ENCODE data around the gene ZNF804B. TPM values are rescaled to one million over a fixed set of nuclear protein-coding genes. Genes with fewer than 3 reads are reported as not detected.

The ZNF804B gene
- total and polyA plus RNA-seq, 2 of the 4 experiments (the other 2 are of a cell fraction) = not detected

DNA sequence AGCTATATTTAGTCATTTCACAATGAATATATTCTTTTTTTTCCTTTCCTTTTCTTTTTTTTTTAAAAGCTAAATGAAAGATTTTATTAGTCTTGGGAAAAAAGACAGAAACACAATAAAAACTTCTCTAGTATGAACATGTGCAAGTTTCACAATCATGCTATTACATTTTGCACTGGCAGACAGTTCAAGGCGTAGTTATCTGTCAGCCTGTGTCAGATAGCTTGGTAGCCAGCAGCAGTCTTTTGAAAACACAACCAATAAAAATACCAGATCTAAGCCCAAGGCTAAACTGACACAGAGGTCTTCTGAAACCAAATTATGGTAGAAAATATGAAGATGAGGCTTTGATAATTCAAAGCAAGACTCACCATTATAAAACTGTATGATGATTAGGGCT, 241.8 kb downstream of the ZNF804B start:
- Histone ChIP-seq H3K36me3 (ENCODE audit: control insufficient read depth, insufficient read depth, low read length) (no peaks in the 10 kb centered on the region), H3K9me1 (ENCODE audit: insufficient read depth, low read length) (no peaks in the 10 kb centered on the region), H2BK15ac (ENCODE audit: low read depth, low read length) (no peak overlapping the region), H4K20me1 (ENCODE audit: insufficient read depth, low read length) (no peaks in the 10 kb centered on the region), H2BK120ac (ENCODE audit: low read depth, low read length) (no peak overlapping the region), H4K8ac (ENCODE audit: low read depth in 2 of 2, low read length in 2 of 2) (no peak overlapping the region), H3K4ac (ENCODE audit: low read depth, low read length) (no peak overlapping the region), H2BK20ac (ENCODE audit: low read depth, low read length) (no peak overlapping the region), H2AK5ac (ENCODE audit: low read depth, low read length) (no peak overlapping the region), H3K18ac (ENCODE audit: low read depth, low read length) (no peak overlapping the region), H4K91ac (ENCODE audit: insufficient read depth, low read depth, low read length) (no peak overlapping the region), H3K4me2 (ENCODE audit: low read depth, low read length) (no peak overlapping the region), H3K79me1 (ENCODE audit: low read depth in 1 of 2, low read length in 2 of 2) (no peaks in the 10 kb centered on the region), H3K14ac (replicated peaks; ENCODE audit: low read depth, low read length) (no peak overlapping the region), H3K56ac (ENCODE audit: extremely low read depth, insufficient read depth, low read length) (no peak overlapping the region), H3K23ac (ENCODE audit: low read depth, low read length) (no peak overlapping the region), H3K27me3 (ENCODE audit: control insufficient read depth, insufficient read depth, low read length) (no peaks in the 10 kb centered on the region), H3K9ac (ENCODE audit: low read depth, low read length) (no peak overlapping the region), H3K9me3 (ENCODE audit: control insufficient read depth, insufficient read depth, low read length) (no peaks in the 10 kb centered on the region), H3K4me3 (ENCODE audit: insufficient read depth, low read depth, low read length) (no peak overlapping the region), H2AK9ac (replicated peaks; ENCODE audit: low read depth, low read length, poor library complexity) (no peak overlapping the region), H2BK5ac (ENCODE audit: low read depth, low read length, poor library complexity, severe bottlenecking) (no peak overlapping the region), H2AFZ (replicated peaks; ENCODE audit: low read length, poor library complexity) (no peak overlapping the region), H3K4me1 (ENCODE audit: control insufficient read depth, insufficient read depth, low read length) (no peaks in the 10 kb centered on the region), H4K5ac (ENCODE audit: low read depth, low read length) (no peak overlapping the region), H3K27ac (ENCODE audit: insufficient read depth, low read length) (no peak overlapping the region)
- TF ChIP-seq, protein P1, sequence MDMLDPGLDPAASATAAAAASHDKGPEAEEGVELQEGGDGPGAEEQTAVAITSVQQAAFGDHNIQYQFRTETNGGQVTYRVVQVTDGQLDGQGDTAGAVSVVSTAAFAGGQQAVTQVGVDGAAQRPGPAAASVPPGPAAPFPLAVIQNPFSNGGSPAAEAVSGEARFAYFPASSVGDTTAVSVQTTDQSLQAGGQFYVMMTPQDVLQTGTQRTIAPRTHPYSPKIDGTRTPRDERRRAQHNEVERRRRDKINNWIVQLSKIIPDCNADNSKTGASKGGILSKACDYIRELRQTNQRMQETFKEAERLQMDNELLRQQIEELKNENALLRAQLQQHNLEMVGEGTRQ (IDR thresholded peaks at IDR 0.05; ENCODE audit: low read depth, low read length) = no peak
- no peak for TF ChIP-seq MXI1 (IDR thresholded peaks at IDR 0.05; ENCODE audit: borderline replicate concordance, low read depth, low read length)
- TF ChIP-seq CEBPB (IDR thresholded peaks at IDR 0.05; ENCODE audit: low read depth, low read length) = no peak
- no peak for TF ChIP-seq SMC3 (IDR thresholded peaks at IDR 0.05; ENCODE audit: low read depth, low read length)
- no peak for TF ChIP-seq POLR2A (IDR thresholded peaks at IDR 0.05; ENCODE audit: low read depth, low read length)
- TF ChIP-seq MAZ (IDR thresholded peaks at IDR 0.05; ENCODE audit: borderline replicate concordance, low read depth, low read length) = no peak
- no peak for TF ChIP-seq CHD1 (IDR thresholded peaks at IDR 0.05; ENCODE audit: low read depth, low read length)
- TF ChIP-seq, protein P2, sequence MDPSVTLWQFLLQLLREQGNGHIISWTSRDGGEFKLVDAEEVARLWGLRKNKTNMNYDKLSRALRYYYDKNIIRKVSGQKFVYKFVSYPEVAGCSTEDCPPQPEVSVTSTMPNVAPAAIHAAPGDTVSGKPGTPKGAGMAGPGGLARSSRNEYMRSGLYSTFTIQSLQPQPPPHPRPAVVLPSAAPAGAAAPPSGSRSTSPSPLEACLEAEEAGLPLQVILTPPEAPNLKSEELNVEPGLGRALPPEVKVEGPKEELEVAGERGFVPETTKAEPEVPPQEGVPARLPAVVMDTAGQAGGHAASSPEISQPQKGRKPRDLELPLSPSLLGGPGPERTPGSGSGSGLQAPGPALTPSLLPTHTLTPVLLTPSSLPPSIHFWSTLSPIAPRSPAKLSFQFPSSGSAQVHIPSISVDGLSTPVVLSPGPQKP (IDR thresholded peaks at IDR 0.05; ENCODE audit: borderline replicate concordance, low read depth, low read length) = no peak
- no peak for TF ChIP-seq RFX5 (IDR thresholded peaks at IDR 0.05; ENCODE audit: low read depth, low read length)
- no peak for TF ChIP-seq RCOR1 (IDR thresholded peaks at IDR 0.05; ENCODE audit: insufficient replicate concordance, low read length)
- WGBS, 2 experiments (ENCODE audit: extremely low coverage in 2 of 2, insufficient read length in 1 of 2) = no CpG with 5 or more reads among the region's 1 CpG
- ATAC-seq (ENCODE audit: low read depth) = no peak
- no TSS peak for BruUV-seq (replicated peaks)
- CTCF ChIA-PET = interaction anchor here (0.6 kb wide), 1 partner anchor 387 kb away, joined by 3 read pairs; no protein-coding TSS in a partner anchor
- intact Hi-C loops (cut with micrococcal nuclease) (no loop called here), dilution Hi-C loops (cut with HindIII; ENCODE audit: low sequenced_read_pairs, unreplicated experiment) (no loop called here), in situ Hi-C loops (cut with MboI; ENCODE audit: low sequenced_read_pairs) (no loop called here)
- DNase-seq = no peak
- POLR2A ChIA-PET (ENCODE audit: unreplicated experiment) = no interaction called here
